ENCODE data around the gene SNCAIP.

Gene SNCAIP

DNA sequence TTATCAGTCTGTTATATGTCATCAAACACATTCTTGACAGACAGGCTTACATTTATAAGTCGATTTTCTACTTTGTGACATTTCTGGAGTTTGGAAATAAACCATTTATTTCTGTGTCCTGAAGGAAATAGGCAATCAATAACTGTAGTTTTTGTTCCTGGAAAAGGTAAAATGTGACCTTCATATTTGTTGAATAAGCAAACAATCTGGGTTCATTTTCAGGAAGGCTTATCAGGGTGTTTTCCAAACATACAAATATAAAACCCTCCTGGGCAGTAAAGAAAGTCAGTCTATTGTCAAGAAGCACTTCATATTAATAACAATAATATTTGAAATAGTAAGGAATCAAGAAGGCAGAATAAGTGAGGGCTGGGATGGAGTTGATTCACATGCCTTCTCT lies 195.0 kb downstream of the SNCAIP start:
- no peak for DNase-seq (ENCODE audit: low spot score)

DNA sequence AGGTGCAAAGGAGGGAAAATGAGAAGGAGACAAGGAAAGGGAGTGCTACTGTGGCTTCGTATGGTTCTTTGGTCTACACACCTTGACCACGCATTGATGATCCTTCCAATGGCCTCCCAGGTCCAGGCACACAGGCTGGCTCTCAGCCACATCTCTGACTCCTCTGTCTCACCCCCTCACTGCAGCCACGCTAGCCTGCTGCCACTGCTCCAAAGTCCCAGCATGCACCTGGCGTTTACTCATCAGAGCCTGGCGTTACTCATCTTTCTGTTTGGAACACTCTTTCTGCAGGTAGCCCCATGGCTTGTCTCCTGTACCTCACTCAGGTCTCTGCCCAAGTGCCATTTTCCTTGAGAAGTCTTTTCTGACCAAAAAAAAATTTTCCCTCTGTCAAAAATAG lies 195.5 kb downstream of the SNCAIP start:
- DNase-seq (ENCODE audit: low spot score), result no peak

DNA sequence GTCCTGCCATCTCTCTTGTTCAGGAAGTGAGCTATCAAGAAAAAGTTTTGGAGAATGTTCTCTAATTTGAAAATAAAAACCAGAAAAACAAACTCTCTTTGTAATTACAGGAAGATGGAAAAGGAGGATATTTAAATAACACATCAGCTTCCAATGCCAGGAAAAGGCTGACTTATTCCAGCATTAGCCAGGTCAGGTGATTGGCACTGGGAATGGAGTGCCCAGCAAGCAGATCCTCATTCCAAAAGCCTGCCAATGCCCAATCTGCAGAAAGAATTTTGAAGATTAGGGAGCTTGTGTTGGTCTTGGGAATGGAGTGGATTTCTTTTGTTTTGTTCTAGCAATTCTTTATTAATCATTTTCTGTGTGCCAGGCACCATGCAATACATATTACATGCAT lies 196.6 kb downstream of the SNCAIP start:
- DNase-seq (ENCODE audit: low spot score), result no peak

Measured in pons (tissue), 1 donor.